ENCODE measurements around the gene MIF4GD.

GRCh38 chr17:75288770-75289114 lies 17.7 kb upstream of the MIF4GD start:
- TF ChIP-seq EZH2phosphoT487 (IDR thresholded peaks at IDR 0.05; ENCODE audit: insufficient read depth, low read depth) (no peak), EZH2 (IDR thresholded peaks at IDR 0.05; ENCODE audit: insufficient read depth, poor library complexity, severe bottlenecking) (no peak)

Data from GM23248 (cell line).